GM18858 (cell line): ENCODE measurements around the gene CHRM2.

ENCODE experiments used
- ATAC-seq: cut with Tn5 transposase; IDR thresholded peaks from one replicate; pipeline ENCODE4 v1.9.1; 2021; ENCODE audit not compliant: unreplicated experiment

Gene CHRM2

DNA sequence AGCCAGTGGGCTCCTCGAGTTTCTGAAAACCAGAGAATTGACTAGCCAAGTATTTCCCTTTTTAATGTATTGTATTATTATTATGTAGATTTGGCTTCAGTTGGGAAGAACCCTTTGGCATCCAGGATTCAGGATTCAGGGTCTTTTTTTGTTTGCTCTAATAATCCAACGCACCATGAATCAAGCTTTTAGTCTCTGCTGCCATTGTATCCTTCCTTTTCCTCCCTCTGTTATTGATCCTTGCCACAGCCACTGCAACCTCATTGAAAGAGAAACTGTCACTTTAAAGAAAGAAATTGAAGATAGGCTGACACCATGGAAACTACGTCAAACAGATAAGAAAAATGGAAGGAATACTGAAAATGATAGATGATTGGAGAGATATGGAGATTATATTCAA lies 150.0 kb downstream of the CHRM2 start:
- ATAC-seq: no peak

GRCh38 chr7:137020351-137020750 lies 151.9 kb downstream of the CHRM2 start:
- ATAC-seq: no peak

GRCh38 chr7:137025469-137026175 lies 157.2 kb downstream of the CHRM2 start:
- no peak for ATAC-seq

GRCh38 chr7:137026176-137026500 lies 157.7 kb downstream of the CHRM2 start:
- ATAC-seq: no peak

DNA sequence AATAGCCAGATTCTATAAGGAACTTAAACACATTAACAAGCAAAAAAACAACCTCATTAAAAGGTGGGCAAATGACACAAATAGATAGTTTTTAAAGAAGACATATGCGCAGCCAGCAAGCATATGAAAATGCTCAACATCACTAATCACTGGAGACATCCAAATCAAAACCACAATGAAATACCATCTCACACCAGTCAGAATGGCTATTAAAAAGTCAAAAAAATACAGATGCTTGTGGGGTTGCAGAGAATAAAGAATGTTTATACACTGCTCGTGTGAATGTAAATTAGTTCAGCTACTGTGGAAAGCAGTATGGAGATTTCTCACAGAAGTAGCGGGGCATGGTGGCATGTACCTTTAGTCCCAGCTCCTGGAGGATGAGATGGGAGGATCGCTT lies 164.0 kb downstream of the CHRM2 start:
- no peak for ATAC-seq

DNA sequence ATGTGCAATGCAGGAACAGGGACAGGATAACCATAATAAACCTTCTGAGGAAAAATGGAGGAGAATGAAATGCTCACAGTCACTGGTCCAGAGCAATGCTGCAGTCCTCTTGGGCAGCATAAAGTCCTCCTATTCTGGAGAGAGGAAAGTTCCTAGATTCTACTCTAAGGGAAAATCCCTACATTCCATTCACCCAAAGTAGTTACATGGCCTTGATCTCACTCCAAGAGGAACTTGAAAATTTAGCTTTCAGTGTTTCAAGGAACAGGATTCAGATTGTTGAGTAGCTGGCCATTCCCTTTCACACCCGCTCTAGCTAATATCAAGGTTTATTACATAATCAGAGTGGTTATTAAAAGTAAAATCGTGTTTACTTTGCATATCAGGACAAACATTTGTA lies 168.3 kb downstream of the CHRM2 start:
- no peak for ATAC-seq

- ATAC-seq: no peak
These were observed 170.3 kb downstream of the CHRM2 start for GRCh38 chr7:137038706-137039105.

DNA sequence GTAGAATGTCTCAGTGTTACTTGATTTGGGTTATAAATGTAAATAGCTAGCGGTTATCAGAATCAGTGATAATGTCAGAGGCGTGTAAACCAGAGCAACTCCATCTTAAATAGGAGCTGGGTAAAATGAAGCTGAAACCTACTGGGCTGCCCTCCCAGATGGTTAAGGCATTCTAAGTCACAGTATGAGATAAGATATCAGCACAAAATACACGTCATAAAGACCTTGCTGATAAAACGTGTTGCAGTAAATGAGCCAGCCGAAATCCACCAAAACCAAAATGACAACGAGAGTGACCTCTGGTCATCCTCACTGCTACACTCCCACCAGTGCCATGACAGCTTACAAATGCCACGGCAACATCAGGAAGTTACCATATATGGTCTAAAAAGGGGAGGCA lies 172.3 kb downstream of the CHRM2 start:
- ATAC-seq: no peak

DNA sequence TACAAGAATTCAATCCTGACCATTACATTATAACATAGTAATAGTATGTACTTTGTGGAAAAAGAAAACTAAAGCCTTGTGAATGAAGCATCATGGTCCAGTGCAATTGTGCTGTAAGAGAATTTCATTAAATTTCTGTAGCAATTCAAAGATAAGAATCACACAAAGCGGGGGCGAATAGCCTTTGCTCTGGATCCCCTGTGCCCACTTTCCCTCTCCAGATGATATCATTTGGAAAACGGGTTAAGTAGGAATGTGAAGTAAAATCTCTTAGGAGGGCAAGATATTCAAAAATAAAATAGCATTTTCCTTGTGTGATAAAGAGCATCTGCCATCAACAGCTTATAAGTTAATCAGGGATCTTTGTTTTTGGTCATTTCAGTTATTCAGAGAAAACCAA lies 177.1 kb downstream of the CHRM2 start:
- no peak for ATAC-seq

- ATAC-seq: no peak
These were observed 201.0 kb downstream of the CHRM2 start for GRCh38 chr7:137069249-137069963.
